Sigmoid colon (tissue), 7 donors: ENCODE data around the gene HBS1L. TPM values are rescaled to one million over a fixed set of nuclear protein-coding genes. Genes with fewer than 3 reads are reported as not detected.

Experiments
- DNase-seq: peaks from one replicate; pipeline ENCODE4 v3.0.0-alpha.2; 2019
- H3K27ac ChIP-seq, 4 donors: fragments of 200-600 bp; sonication (generic); one replicate each; pipeline ENCODE4 v1.5.1; 2016 to 2019; ENCODE audit warnings: mild to moderate bottlenecking in 1 of 4
- H3K27me3 ChIP-seq, 3 donors: fragments of 200-600 bp; sonication (generic); one replicate each; pipeline ENCODE4 v1.5.1; 2019; ENCODE audit warnings: mild to moderate bottlenecking in 1 of 3
- H3K36me3 ChIP-seq, 4 donors: fragments of 200-600 bp; sonication (generic); one replicate each; pipeline ENCODE4 v1.5.1; 2016 to 2019
- H3K4me1 ChIP-seq, 4 donors: fragments of 200-600 bp; sonication (generic); one replicate each; pipeline ENCODE4 v1.5.1; 2017 to 2019
- H3K4me3 ChIP-seq, 4 donors: fragments of 200-600 bp; sonication (generic); one replicate each; pipeline ENCODE4 v1.5.1; 2017 to 2019; ENCODE audit warnings: mild to moderate bottlenecking in 2 of 4, moderate library complexity in 1 of 4
- H3K9me3 ChIP-seq, 4 donors: fragments of 200-600 bp in 3 of 4; sonication (generic) in 3 of 4; one replicate each; pipeline versions ENCODE4 v1.5.1 to v1.6.1; 2013 to 2019
- EP300 ChIP-seq, 4 donors: sonication (generic); formaldehyde crosslinking; IDR thresholded peaks; one replicate each; pipeline ENCODE4 v1.6.1; 2017; ENCODE audit warnings: antibody characterized with exemption in 4 of 4
- POLR2A ChIP-seq, 2 donors: fragments of 450-650 bp; IDR thresholded peaks; one replicate each; pipeline ENCODE4 v1.6.1; 2016; ENCODE audit warnings: antibody characterized with exemption in 2 of 2, mild to moderate bottlenecking in 2 of 2, moderate library complexity in 2 of 2
- POLR2AphosphoS5 ChIP-seq, 4 donors: sonication (generic); formaldehyde crosslinking; IDR thresholded peaks; one replicate each; pipeline ENCODE4 v1.6.1; 2017; ENCODE audit warnings: antibody characterized with exemption in 4 of 4
- WGBS, 2 donors: extraction: QIAGEN DNeasy Blood & Tissue Kit; methylation state at CpG; one replicate each; pipeline ENCODE4 v1.1.7; 2013; 5-methylcytosine and 5-hydroxymethylcytosine counted together
- intact Hi-C: fragments of 100-400 bp; cut with DNase I; formaldehyde crosslinking; loops from one replicate; pipeline ENCODE4 v1.15.1; 2023
- polyA plus RNA-seq, 3 donors: library from polyadenylated mRNA; stranded (reverse); fragments of 200-250 nt; gene quantifications; one replicate each; pipeline ENCODE4 v1.2.3, GENCODE V29; 2013
- total RNA-seq, 4 donors: library from RNA; depleted of rRNA; stranded (reverse); fragments of >200 nt; gene quantifications; one replicate each; pipeline ENCODE4 v1.1.0, GENCODE V29; 2016
- TF ChIP-seq, protein P1 (sequence below), 4 experiments: fragments of 450-650 bp in 3 of 4; fragments of 200-600 bp in 1 of 4; IDR thresholded peaks; one replicate each; pipeline ENCODE4 v1.5.1; 2016 to 2019; ENCODE audit warnings: antibody characterized with exemption in 4 of 4, mild to moderate bottlenecking in 3 of 4, moderate library complexity in 2 of 4
- donor health status: healthy with polysubstance abuse.
- donor health status: Bipolar disorder and iron deficiency.
- donor health status: healthy.

HBS1L gene
- total and polyA plus RNA-seq, 7 donors = 14.4 to 61.9 (median 37.1) TPM

DNA sequence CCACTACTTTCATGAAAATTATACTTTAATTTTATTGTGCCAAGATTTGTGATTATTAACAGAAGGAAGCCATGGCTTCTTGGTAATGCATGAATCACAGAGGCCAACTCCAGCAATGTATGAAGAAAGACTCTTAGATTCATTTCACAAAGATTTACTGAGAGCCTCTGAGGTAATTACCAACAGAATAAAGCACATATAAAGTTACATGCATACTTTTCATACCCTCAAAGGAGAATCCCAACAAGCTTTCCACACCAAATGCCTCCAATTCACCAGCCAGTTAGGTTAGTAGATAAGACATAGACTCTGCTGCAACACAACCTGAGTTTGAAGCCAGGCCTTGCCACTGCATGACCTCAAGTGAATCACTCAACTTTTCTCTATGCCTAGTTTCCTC is 41.9 kb downstream of the HBS1L start:
- no peaks in the 10 kb centered on the region for H3K36me3 ChIP-seq
- no peaks in the 10 kb centered on the region for H3K9me3 ChIP-seq
- H3K4me1 ChIP-seq = no peaks in the 10 kb centered on the region
- no peaks in the 10 kb centered on the region for H3K27me3 ChIP-seq
- TF ChIP-seq, protein P1, sequence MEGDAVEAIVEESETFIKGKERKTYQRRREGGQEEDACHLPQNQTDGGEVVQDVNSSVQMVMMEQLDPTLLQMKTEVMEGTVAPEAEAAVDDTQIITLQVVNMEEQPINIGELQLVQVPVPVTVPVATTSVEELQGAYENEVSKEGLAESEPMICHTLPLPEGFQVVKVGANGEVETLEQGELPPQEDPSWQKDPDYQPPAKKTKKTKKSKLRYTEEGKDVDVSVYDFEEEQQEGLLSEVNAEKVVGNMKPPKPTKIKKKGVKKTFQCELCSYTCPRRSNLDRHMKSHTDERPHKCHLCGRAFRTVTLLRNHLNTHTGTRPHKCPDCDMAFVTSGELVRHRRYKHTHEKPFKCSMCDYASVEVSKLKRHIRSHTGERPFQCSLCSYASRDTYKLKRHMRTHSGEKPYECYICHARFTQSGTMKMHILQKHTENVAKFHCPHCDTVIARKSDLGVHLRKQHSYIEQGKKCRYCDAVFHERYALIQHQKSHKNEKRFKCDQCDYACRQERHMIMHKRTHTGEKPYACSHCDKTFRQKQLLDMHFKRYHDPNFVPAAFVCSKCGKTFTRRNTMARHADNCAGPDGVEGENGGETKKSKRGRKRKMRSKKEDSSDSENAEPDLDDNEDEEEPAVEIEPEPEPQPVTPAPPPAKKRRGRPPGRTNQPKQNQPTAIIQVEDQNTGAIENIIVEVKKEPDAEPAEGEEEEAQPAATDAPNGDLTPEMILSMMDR (IDR thresholded peaks at IDR 0.05) = no peak
- TF ChIP-seq POLR2AphosphoS5 (IDR thresholded peaks at IDR 0.05) (no peak), EP300 (IDR thresholded peaks at IDR 0.05) (no peak)
- no peak overlapping the region for H3K27ac ChIP-seq
- intact Hi-C loops = no loop called here
- no peak for DNase-seq
- no peak overlapping the region for H3K4me3 ChIP-seq

GRCh38 chr6:135012349-135012748 is 42.3 kb downstream of the HBS1L start:
- Histone ChIP-seq H3K27ac (no peak overlapping the region), H3K27me3 (no peaks in the 10 kb centered on the region), H3K36me3 (no peaks in the 10 kb centered on the region), H3K9me3 (no peaks in the 10 kb centered on the region), H3K4me1 (no peaks in the 10 kb centered on the region), H3K4me3 (no peak overlapping the region)
- no peak for DNase-seq
- WGBS, 2 donors = 86 to 92% methylated on average over 2 of the region's 2 CpGs
- TF ChIP-seq POLR2AphosphoS5 (IDR thresholded peaks at IDR 0.05) (no peak), POLR2A (IDR thresholded peaks at IDR 0.05) (no peak), EP300 (IDR thresholded peaks at IDR 0.05) (no peak)
- TF ChIP-seq, protein P1 (IDR thresholded peaks at IDR 0.05) = no peak
- intact Hi-C loops = no loop called here

- H3K9me3 ChIP-seq = no peaks in the 10 kb centered on the region
- TF ChIP-seq EP300 (IDR thresholded peaks at IDR 0.05) (no peak), POLR2AphosphoS5 (IDR thresholded peaks at IDR 0.05) (no peak)
- TF ChIP-seq, protein P1 (IDR thresholded peaks at IDR 0.05) = no peak
- WGBS, 2 donors = 26 to 65% methylated on average over 1 of the region's 1 CpG
- H3K27ac ChIP-seq = no peak overlapping the region
- no peaks in the 10 kb centered on the region for H3K27me3 ChIP-seq
- no peak for DNase-seq
- H3K4me3 ChIP-seq = no peak overlapping the region
- intact Hi-C loops = no loop called here
- no peaks in the 10 kb centered on the region for H3K36me3 ChIP-seq
- no peaks in the 10 kb centered on the region for H3K4me1 ChIP-seq
These were observed 45.7 kb downstream of the HBS1L start for GRCh38 chr6:135008941-135009290.

- H3K36me3 ChIP-seq = no peaks in the 10 kb centered on the region
- no peak for DNase-seq
- TF ChIP-seq EP300 (IDR thresholded peaks at IDR 0.05) (no peak), POLR2AphosphoS5 (IDR thresholded peaks at IDR 0.05) (no peak), POLR2A (IDR thresholded peaks at IDR 0.05) (no peak)
- TF ChIP-seq, protein P1 (IDR thresholded peaks at IDR 0.05) = no peak
- H3K4me3 ChIP-seq = no peak overlapping the region
- no peak overlapping the region for H3K27ac ChIP-seq
- 51 to 62% methylated on average over 6 of the region's 6 CpGs for WGBS, 2 donors
- no peaks in the 10 kb centered on the region for H3K4me1 ChIP-seq
- no peaks in the 10 kb centered on the region for H3K27me3 ChIP-seq
- H3K9me3 ChIP-seq = no peaks in the 10 kb centered on the region
- intact Hi-C loops = no loop called here
These were observed 46.3 kb downstream of the HBS1L start for GRCh38 chr6:135008072-135008940.
